HepG2 (cell line): ENCODE results near the gene CCDC50. TPM values are rescaled to one million over a fixed set of nuclear protein-coding genes. Genes with fewer than 3 reads are reported as not detected.

Source experiments
- ATAC-seq: fragments of 200-7000 bp; cut with Tn5 transposase; 3 replicates; pipeline ENCODE4 v1.9.1; 2020; ENCODE audit warnings: mild to moderate bottlenecking, moderate library complexity
- BruUV-seq: library from RNA; stranded (reverse); fragments of 400-500 nt; replicated peaks from 2 replicates; lab custom pipeline; 2021; lab: Mats Ljungman, UMichigan
- CTCF ChIA-PET: fragments of 300-600 bp; formaldehyde crosslinking; extraction: SDS; loops from one replicate; lab custom pipeline; 2021; ENCODE audit warnings: low total read pairs, inconsistent platforms, low intra/inter-chr PET ratio; lab: Yijun Ruan, JAX
- POLR2A ChIA-PET: fragments of 350-600 bp; sonication (Branson Sonifier 250); formaldehyde crosslinking; loops from one replicate; lab custom pipeline; 2020; ENCODE audit warnings: antibody characterized with exemption, inconsistent platforms; lab: Yijun Ruan, JAX
- DNase-seq: peaks from one replicate; pipeline ENCODE4 v3.0.0-alpha.2; 2015; ENCODE audit warnings: low spot score
- FAIRE-seq: peaks from 3 replicates; lab custom pipeline; 2011; peaks lifted over from hg19 to GRCh38; lab: Jason Lieb, UNC
- H2AFZ ChIP-seq: one replicate; pipeline ENCODE4 v1.6.1; 2011; ENCODE audit warnings: low read length, inconsistent platforms
- H3K27ac ChIP-seq: fragments of 300-600 bp; 3 replicates; pipeline ENCODE4 v1.8.0; 2011; ENCODE audit warnings: mixed run types, mild to moderate bottlenecking, mixed read lengths, low read length, inconsistent platforms; ENCODE audit not compliant: insufficient read depth; ENCODE audit errors: extremely low read length
- H3K27me3 ChIP-seq, 2 experiments: fragments of 200-600 bp in 1 of 2; 2 replicates in 1 of 2; 3 replicates in 1 of 2; pipeline versions ENCODE4 v1.6.0 to v1.8.0; 2011; ENCODE audit warnings: low read length in 2 of 2, mild to moderate bottlenecking in 2 of 2, moderate library complexity in 2 of 2, inconsistent platforms in 1 of 2; ENCODE audit not compliant: insufficient read depth in 2 of 2, control insufficient read depth in 1 of 2
- H3K36me3 ChIP-seq, 2 experiments: fragments of 200-600 bp in 1 of 2; replicated peaks in 1 of 2; 2 replicates in 1 of 2; 3 replicates in 1 of 2; pipeline versions ENCODE4 v1.5.1 to v1.8.0; 2011; ENCODE audit warnings: low read length in 2 of 2, inconsistent platforms in 1 of 2; ENCODE audit not compliant: insufficient read depth in 2 of 2, control insufficient read depth in 1 of 2
- H3K4me1 ChIP-seq: 2 replicates; pipeline ENCODE4 v1.5.1; 2012; ENCODE audit warnings: low read length, inconsistent platforms; ENCODE audit not compliant: insufficient read depth
- H3K4me2 ChIP-seq: 2 replicates; pipeline ENCODE4 v1.6.0; 2011; ENCODE audit warnings: low read depth, low read length, inconsistent platforms
- H3K4me3 ChIP-seq, 3 experiments: fragments of 200-600 bp in 1 of 3; sonication (generic), shearing (Covaris generic) in 1 of 3; replicated peaks in 1 of 3; 2 replicates each; pipeline ENCODE4 v1.5.1; 2011 to 2016; ENCODE audit warnings: low read length in 3 of 3, inconsistent platforms in 2 of 3, low read depth in 2 of 3, mild to moderate bottlenecking in 2 of 3, control low read depth in 1 of 3, mixed read lengths in 1 of 3; ENCODE audit not compliant: insufficient read depth in 1 of 3
- H3K79me2 ChIP-seq: one replicate; pipeline ENCODE4 v1.6.1; 2011; ENCODE audit warnings: low read length, inconsistent platforms; ENCODE audit not compliant: insufficient read depth
- H3K9ac ChIP-seq: 2 replicates; pipeline ENCODE4 v1.6.0; 2011; ENCODE audit warnings: mild to moderate bottlenecking, low read depth, low read length, inconsistent platforms; ENCODE audit not compliant: insufficient read depth
- H3K9me3 ChIP-seq: 2 replicates; pipeline ENCODE4 v1.5.1; 2012; ENCODE audit warnings: mild to moderate bottlenecking, low read length
- H4K20me1 ChIP-seq: 2 replicates; pipeline ENCODE4 v1.6.0; 2011; ENCODE audit warnings: inconsistent platforms, mild to moderate bottlenecking, low read length, moderate library complexity; ENCODE audit not compliant: insufficient read depth
- CENPT ChIP-seq: sonication (generic); formaldehyde crosslinking; IDR thresholded peaks from 2 replicates; pipeline ENCODE4 v1.8.0; 2022; ENCODE audit warnings: low read depth, mild to moderate bottlenecking, moderate library complexity, missing genetic modification reagents
- NFE2L1 ChIP-seq: sonication (generic); formaldehyde crosslinking; IDR thresholded peaks from 2 replicates; pipeline ENCODE4 v1.4.0; 2020; ENCODE audit warnings: missing genetic modification reagents, mild to moderate bottlenecking, borderline replicate concordance
- SNRNP70 ChIP-seq: fragments of 200-400 bp; formaldehyde crosslinking; IDR thresholded peaks from 2 replicates; pipeline ENCODE4 v1.6.1; 2017; ENCODE audit warnings: mild to moderate bottlenecking, low read depth, low read length, moderate library complexity
- ZNF20 ChIP-seq: sonication (generic); formaldehyde crosslinking; IDR thresholded peaks from 2 replicates; pipeline ENCODE4 v1.4.0; 2020; ENCODE audit warnings: mild to moderate bottlenecking, moderate library complexity, missing genetic modification reagents
- ZNF264 ChIP-seq: sonication (generic); formaldehyde crosslinking; IDR thresholded peaks from 2 replicates; pipeline ENCODE4 v1.4.0; 2020; ENCODE audit warnings: missing genetic modification reagents
- ZNF598 ChIP-seq: sonication (generic); formaldehyde crosslinking; IDR thresholded peaks from 2 replicates; pipeline ENCODE4 v1.5.1; 2020; ENCODE audit warnings: mild to moderate bottlenecking, missing genetic modification reagents, borderline replicate concordance
- ZSCAN29 ChIP-seq: sonication (generic); formaldehyde crosslinking; conservative IDR thresholded peaks from 2 replicates; pipeline ENCODE4 v1.4.0; 2020; ENCODE audit warnings: mild to moderate bottlenecking, missing genetic modification reagents
- ZXDC ChIP-seq: sonication (generic); formaldehyde crosslinking; IDR thresholded peaks from 2 replicates; pipeline ENCODE4 v1.5.0; 2020; ENCODE audit warnings: mild to moderate bottlenecking, missing genetic modification reagents
- WGBS: methylation state at CpG from one replicate; pipeline ENCODE4 v1.1.6; 2017; ENCODE audit warnings: low lambda C conversion rate; 5-methylcytosine and 5-hydroxymethylcytosine counted together
- in situ Hi-C: cut with HindIII; loops from 2 replicates; pipeline ENCODE4 v1.10.0; 2017; ENCODE audit warnings: low pct_unique_long_range_greater_than_20kb; ENCODE audit not compliant: extremely low pct_ligation_motif_present
- intact Hi-C: fragments of 100-400 bp; cut with micrococcal nuclease; formaldehyde crosslinking; loops from one replicate; pipeline ENCODE4 v1.10.0; 2022; ENCODE audit not compliant: unreplicated experiment
- polyA plus RNA-seq, 8 experiments: library from polyadenylated mRNA; depleted of rRNA in 3 of 8; stranded (reverse) in 7 of 8; unstranded in 1 of 8; fragments of >200 nt; fragmentation: Illumina TruSeq in 4 of 8; extraction: Trizol in 4 of 8; gene quantifications; 2 replicates each; pipeline versions ENCODE4 v1.2.1 to v1.2.3, GENCODE V29; 2011 to 2016; ENCODE audit warnings: low read depth in 4 of 8, missing spikeins in 1 of 8, mixed read lengths in 1 of 8; ENCODE audit not compliant: insufficient read depth in 1 of 8
- total RNA-seq, 5 experiments: library from RNA; depleted of rRNA; stranded (reverse); fragments of >200 nt; fragmentation: Illumina TruSeq; extraction: Trizol; gene quantifications; 2 replicates each; pipeline ENCODE4 v1.2.3, GENCODE V29; 2016; ENCODE audit warnings: low read depth in 1 of 5

CCDC50 gene
- total and polyA plus RNA-seq, 2 of the 13 experiments (the other 11 are each of a cell fraction or from before 2014, with no cell fraction given): 47.6 to 66.4 TPM

GRCh38 chr3:191432162-191432561 is 103.0 kb downstream of the CCDC50 start:
- no peak for ATAC-seq
- no peaks in the 10 kb centered on the region for H3K27me3 ChIP-seq
- FAIRE-seq: no peak
- H3K9me3 ChIP-seq: no peaks in the 10 kb centered on the region
- in situ Hi-C loops: no loop called here
- TF ChIP-seq ZSCAN29: no peak
- TF ChIP-seq ZNF264: peak; percentile 98
- H3K79me2 ChIP-seq: no peaks in the 10 kb centered on the region
- 27% methylated on average over 5 of the region's 5 CpGs for WGBS
- no peak overlapping the region for H3K4me3 ChIP-seq
- H3K4me1 ChIP-seq: peaks cover 23% of the 10 kb centered on the region
- peak overlapping the region; percentile 47; the same call in 1 of the 2 replicates for H3K4me2 ChIP-seq
- no peak overlapping the region for H3K9ac ChIP-seq
- H4K20me1 ChIP-seq: no peaks in the 10 kb centered on the region
- BruUV-seq: no TSS peak
- intact Hi-C loops: no loop called here
- POLR2A ChIA-PET: no interaction called here
- H3K27ac ChIP-seq: no peak overlapping the region
- CTCF ChIA-PET: no interaction called here
- no peaks in the 10 kb centered on the region for H3K36me3 ChIP-seq
- no peak for DNase-seq
- H2AFZ ChIP-seq: peak overlapping the region; percentile 81

- no peak overlapping the region for H3K4me2 ChIP-seq
- no peak for TF ChIP-seq CENPT (CRISPR knock-in tag)
- TF ChIP-seq NFE2L1 (CRISPR knock-in tag): no peak
- no peak for TF ChIP-seq ZNF20 (CRISPR knock-in tag)
- TF ChIP-seq ZXDC (CRISPR knock-in tag): no peak
- TF ChIP-seq ZNF598 (CRISPR knock-in tag): no peak
- TF ChIP-seq SNRNP70: no peak
- TF ChIP-seq, all 625 proteins: peak for 0
- H3K9me3 ChIP-seq: no peaks in the 10 kb centered on the region
- no peaks in the 10 kb centered on the region; a peak in 1 of 5 replicates for H3K27me3 ChIP-seq
- ChIA-PET POLR2A (no interaction called here), CTCF (no interaction called here)
- no peak for DNase-seq
- 71% methylated on average over 1 of the region's 1 CpG for WGBS
- no peaks in the 10 kb centered on the region for H3K36me3 ChIP-seq
- peaks cover 23% of the 10 kb centered on the region for H3K4me1 ChIP-seq
- H4K20me1 ChIP-seq: no peaks in the 10 kb centered on the region
- no peak overlapping the region for H3K9ac ChIP-seq
- H3K79me2 ChIP-seq: no peaks in the 10 kb centered on the region
- peak; percentile 28; the same call in 1 of the 3 replicates for ATAC-seq
- no peak overlapping the region for H3K4me3 ChIP-seq
- in situ Hi-C loops: no loop called here
- no TSS peak for BruUV-seq
- no peak overlapping the region for H3K27ac ChIP-seq
- intact Hi-C loops: no loop called here
- no peak overlapping the region for H2AFZ ChIP-seq
- no peak for FAIRE-seq
Observed at GRCh38 chr3:191434024-191434423, 104.8 kb downstream of the CCDC50 start.
